ENCODE data around the gene CAPN13.

GRCh38 chr2:30747206-30747605 lies 60.0 kb downstream of the CAPN13 start:
- TF ChIP-seq CTCF (IDR thresholded peaks at IDR 0.05; ENCODE audit: low read length), result no peak
- TF ChIP-seq EZH2 (IDR thresholded peaks at IDR 0.05; ENCODE audit: borderline replicate concordance, low read length), result no peak
